ENCODE data around the gene PLD6.
"Not testable (repeated sequence)": the region's sequence is repeated elsewhere in the genome, so short reads cannot be mapped to it uniquely, and the experiment has no call there.

PLD6 gene

DNA sequence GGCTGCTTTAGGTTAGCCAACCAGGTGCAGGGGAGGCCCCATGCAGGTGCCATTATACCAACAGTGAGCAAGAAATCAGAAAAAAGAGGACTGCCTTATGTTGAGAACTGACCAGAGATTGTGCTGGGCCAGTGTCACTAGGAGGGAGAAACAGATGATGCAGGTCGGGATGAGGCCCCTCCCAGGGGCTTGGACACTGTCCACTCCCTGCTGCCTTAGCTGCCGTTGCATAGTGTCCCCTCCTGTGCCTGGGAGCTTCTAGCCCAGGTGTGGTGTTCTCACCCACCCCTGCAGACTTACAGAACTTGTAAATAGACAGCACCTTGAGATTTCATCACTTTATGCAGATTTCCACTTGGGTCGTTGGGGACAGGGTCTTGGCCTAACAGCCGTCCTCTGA lies 36.7 kb downstream of the PLD6 start:
- TF ChIP-seq POLR2A (IDR thresholded peaks at IDR 0.05; ENCODE audit: low read length) (no peak), GATA1 (IDR thresholded peaks at IDR 0.05; ENCODE audit: low read depth, low read length) (no peak)
- no peak for DNase-seq

DNA sequence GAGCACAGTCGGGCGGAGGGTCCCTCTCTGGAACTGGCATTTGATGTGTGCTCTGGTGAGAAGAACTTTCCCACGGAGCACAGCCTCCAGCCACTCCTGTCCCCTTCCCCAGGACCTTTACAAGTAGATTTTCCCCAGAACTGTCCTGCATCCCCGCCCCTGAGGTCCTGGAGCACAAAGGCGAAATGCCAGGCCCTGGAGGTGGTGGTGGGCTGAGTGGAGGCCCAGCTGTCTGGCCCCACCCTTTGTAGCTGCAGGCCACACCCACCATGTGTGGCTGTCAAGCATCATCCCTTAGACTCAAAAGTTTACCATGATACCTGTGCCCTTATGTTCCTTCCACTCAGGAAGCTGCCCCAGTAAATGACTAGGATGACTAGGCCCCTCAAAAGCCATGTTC lies 37.7 kb downstream of the PLD6 start:
- no peak for TF ChIP-seq GATA1 (IDR thresholded peaks at IDR 0.05; ENCODE audit: low read depth, low read length)
- TF ChIP-seq POLR2A (IDR thresholded peaks at IDR 0.05; ENCODE audit: low read length), result no peak
- no peak for DNase-seq

DNA sequence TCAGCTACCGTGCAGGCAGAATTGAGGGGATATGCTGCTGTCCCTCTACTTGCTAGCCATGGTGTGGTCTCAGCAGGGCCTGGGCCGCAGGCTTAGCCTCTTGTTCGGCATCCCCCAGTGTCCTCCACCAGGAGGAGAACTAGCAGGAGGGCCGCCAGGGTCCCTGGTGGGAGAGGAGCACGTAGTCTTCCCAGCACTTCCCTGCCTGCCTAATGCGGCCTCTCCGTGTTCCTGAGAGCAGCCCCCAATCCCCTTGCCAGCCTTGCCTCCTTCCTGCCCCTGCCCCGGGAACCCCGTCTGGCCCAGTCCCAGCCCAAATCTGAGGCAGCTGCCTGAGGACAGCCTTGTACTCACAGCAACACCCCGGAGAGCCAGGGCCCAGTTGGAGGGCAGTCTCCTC lies 38.1 kb downstream of the PLD6 start:
- no peak for DNase-seq
- TF ChIP-seq GATA1 (IDR thresholded peaks at IDR 0.05; ENCODE audit: low read depth, low read length) (no peak), POLR2A (IDR thresholded peaks at IDR 0.05; ENCODE audit: low read length) (no peak)

DNA sequence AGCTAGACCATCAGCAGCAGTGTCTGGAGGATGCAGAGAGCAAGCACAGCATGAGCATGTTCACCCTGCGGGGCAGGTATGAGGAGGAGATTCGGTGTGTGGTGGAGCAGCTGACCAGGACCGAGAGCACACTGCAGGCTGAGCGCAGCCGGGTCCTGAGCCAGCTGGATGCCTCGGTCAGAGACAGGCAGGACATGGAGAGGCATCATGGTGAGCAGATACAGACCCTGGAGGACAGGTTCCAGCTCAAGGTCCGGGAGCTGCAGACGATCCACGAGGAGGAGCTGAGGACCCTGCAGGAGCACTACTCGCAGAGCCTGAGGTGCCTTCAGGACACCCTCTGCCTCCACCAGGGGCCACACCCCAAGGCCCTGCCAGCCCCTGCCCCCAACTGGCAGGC lies 38.8 kb downstream of the PLD6 start:
- no peak for TF ChIP-seq POLR2A (IDR thresholded peaks at IDR 0.05; ENCODE audit: low read length)
- TF ChIP-seq GATA1 (IDR thresholded peaks at IDR 0.05; ENCODE audit: low read depth, low read length), result no peak
- no peak for DNase-seq

DNA sequence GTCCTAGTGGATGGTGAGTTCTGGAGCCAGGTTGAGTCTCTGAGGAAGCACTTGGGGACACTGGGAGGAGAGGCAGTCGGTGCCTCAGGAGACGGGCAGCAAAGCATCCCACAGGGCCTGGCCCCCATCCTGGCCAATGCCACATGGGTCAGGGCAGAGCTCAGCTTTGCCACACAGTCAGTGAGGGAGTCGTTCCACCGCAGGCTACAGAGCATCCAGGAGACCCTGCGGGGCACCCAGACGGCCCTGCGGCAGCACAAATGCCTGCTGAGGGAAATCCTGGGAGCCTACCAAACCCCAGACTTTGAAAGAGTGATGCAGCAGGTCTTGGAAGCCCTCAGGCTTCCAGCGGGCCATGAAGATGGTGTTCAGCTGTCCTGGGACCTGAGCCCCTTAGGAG lies 39.7 kb downstream of the PLD6 start:
- no peak for TF ChIP-seq POLR2A (IDR thresholded peaks at IDR 0.05; ENCODE audit: low read length)
- no peak for TF ChIP-seq GATA1 (IDR thresholded peaks at IDR 0.05; ENCODE audit: low read depth, low read length)

DNA sequence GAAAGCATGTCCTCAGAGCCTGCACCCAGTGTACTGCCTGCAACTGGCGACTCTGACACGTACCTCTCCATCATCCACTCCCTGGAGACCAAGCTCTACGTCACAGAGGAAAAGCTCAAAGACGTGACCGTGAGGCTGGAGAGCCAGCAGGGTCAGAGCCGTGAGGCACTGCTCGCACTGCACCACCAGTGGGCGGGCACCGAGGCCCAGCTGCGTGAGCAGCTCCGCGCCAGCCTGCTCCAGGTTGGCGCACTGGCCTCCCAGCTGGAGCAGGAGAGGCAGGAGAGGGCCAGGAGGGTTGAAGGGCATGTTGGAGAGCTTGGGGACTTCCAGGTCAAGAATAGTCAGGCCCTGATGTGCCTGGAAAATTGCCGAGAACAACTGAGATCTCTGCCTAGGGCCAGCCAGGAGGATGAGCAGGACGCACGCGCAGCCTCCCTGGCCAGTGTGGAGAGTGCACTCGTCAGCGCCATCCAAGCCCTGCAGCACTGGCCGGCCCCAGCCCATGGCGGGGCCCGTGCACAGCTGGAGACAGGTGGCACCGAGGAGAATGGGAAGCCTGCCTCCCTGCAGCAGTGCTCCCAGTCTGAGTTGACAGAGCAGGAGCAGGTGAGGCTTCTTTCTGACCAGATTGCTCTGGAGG lies 40.3 kb downstream of the PLD6 start:
- no peak for DNase-seq
- TF ChIP-seq POLR2A (IDR thresholded peaks at IDR 0.05; ENCODE audit: low read length), result no peak
- TF ChIP-seq GATA1 (IDR thresholded peaks at IDR 0.05; ENCODE audit: low read depth, low read length), result no peak

More for the DNA sequence above, 39.7 kb downstream of the PLD6 start:
- DNase-seq, result no peak

DNA sequence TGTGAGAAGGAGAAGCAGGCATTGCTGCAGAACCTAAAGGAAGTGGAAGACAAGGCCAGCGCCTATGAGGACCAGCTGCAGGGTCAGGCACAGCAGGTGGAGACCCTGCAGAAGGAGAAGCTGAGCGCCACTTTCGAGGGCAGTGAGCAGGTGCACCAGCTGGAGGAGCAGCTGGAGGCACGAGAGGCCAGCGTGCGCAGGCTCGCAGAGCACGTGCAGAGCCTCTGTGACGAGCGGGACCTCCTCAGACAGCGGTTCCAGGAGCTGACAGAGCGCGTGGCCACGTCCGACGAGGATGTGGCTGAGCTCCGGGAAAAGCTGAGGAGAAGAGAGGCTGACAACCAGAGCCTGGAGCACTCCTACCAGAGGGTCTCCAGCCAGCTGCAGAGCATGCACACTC lies 41.5 kb downstream of the PLD6 start:
- TF ChIP-seq POLR2A (IDR thresholded peaks at IDR 0.05; ENCODE audit: low read length) (no peak), GATA1 (IDR thresholded peaks at IDR 0.05; ENCODE audit: low read depth, low read length) (no peak)

DNA sequence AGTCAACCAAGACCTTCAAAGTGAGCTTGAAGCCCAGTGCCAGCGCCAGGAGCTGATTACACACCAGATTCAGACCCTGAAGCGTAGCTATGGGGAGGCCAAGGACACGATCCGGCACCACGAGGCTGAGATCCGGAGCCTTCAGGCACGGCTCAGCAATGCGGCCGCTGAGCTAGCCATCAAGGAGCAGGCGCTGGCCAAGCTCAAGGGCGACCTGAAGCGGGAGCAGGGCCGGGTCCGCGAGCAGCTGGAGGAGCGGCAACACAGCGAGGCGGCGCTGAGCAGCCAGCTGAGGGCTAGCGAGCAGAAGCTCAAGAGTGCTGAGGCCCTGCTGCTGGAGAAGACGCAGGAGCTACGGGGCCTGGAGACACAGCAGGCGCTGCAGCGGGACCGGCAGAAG lies 42.0 kb downstream of the PLD6 start:
- DNase-seq, result no peak
- TF ChIP-seq GATA1 (IDR thresholded peaks at IDR 0.05; ENCODE audit: low read depth, low read length) (no peak), POLR2A (IDR thresholded peaks at IDR 0.05; ENCODE audit: low read length) (no peak)

More for the DNA sequence above, 41.5 kb downstream of the PLD6 start:
- no peak for DNase-seq

DNA sequence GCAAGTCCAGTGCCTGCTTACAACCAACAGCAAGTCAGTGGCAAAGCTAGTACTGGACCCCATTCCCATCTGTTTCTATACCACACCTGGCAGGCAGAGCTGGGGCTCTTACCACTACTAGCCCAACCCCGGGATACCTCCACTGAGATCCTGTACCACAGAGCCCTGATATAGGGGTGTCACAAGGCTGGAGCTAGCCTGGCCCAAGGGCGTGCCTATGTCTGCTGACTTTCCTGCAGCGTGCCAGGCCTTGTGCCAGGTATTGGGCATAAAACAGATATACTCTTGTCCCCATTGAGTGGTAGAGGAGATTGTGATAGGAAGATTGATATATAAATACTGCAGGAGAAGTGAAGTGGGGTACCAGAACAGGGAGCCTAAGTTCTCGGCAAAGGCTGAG lies 44.4 kb downstream of the PLD6 start:
- DNase-seq, result no peak
- TF ChIP-seq POLR2A (IDR thresholded peaks at IDR 0.05; ENCODE audit: low read length) (no peak), GATA1 (IDR thresholded peaks at IDR 0.05; ENCODE audit: low read depth, low read length) (no peak)

DNA sequence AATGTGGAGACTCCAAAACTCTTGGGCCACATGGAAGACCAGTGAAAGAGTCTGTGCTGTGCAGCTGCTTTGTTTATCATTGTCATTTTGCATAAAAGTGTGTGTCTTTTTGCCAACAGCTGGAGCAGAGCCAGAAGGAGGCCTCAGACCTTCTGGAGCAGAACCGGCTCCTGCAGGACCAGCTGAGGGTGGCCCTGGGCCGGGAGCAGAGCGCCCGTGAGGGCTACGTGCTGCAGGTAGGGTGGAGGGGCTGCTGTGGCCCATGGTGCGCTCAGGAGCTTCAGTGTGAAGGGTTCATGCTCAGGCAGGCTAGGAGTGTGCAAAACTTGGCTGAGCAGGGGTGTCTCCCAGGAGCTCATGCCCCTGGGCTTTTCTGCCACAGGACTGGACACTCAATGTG lies 45.0 kb downstream of the PLD6 start:
- no peak for TF ChIP-seq GATA1 (IDR thresholded peaks at IDR 0.05; ENCODE audit: low read depth, low read length)
- no peak for TF ChIP-seq POLR2A (IDR thresholded peaks at IDR 0.05; ENCODE audit: low read length)
- DNase-seq, result no peak

DNA sequence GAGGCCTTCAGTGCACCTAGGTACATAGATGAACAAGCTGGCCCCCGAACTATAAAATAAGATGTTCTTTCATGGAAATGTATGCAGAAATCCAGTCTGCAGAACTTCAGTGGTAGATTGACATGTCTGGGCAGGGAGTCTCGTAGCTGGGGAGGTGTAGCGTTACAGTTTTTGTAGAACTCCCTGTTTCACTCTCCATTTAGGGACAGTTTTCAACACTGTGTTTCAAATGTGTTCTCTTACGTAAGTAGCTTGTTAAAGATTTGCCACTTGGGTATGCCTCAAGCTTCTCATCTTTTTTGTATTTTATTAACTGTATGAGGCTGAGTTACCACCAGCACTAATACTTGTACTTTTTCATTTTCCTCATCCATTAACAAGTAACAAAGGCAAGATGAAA lies 46.6 kb downstream of the PLD6 start:
- no peak for DNase-seq
- TF ChIP-seq POLR2A (IDR thresholded peaks at IDR 0.05; ENCODE audit: low read length) (no peak), GATA1 (IDR thresholded peaks at IDR 0.05; ENCODE audit: low read depth, low read length) (no peak)

DNA sequence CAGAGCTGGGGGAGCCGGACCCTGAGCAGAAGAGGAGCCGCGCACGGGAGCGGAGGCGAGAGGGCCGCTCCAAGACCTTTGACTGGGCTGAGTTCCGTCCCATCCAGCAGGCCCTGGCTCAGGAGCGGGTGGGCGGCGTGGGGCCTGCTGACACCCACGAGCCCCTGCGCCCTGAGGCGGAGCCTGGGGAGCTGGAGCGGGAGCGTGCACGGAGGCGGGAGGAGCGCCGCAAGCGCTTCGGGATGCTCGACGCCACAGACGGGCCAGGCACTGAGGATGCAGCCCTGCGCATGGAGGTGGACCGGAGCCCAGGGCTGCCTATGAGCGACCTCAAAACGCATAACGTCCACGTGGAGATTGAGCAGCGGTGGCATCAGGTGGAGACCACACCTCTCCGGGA lies 47.6 kb downstream of the PLD6 start:
- DNase-seq, result not testable (repeated sequence)

DNA sequence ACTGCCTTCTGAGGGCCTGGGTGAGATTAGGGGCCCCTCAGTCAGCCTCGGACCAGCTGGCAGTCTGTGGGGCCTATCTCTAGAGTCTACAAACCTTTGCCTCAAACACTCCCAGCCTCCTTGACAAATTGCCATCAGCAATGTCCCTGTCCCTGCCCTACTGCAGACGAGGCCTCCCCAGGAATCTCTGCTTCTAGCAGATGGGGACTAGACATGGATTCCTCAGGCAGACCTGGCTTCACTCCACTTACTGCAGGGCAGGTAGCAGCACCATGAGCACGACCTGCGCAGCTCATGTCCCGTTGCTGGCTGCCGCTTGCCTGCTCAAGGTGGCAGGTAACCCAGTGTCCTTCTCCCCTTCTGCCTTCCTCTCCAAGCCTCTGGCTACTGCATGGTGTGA lies 49.1 kb downstream of the PLD6 start:
- TF ChIP-seq GATA1 (IDR thresholded peaks at IDR 0.05; ENCODE audit: low read depth, low read length), result no peak
- no peak for TF ChIP-seq POLR2A (IDR thresholded peaks at IDR 0.05; ENCODE audit: low read length)
- DNase-seq, result no peak

DNA sequence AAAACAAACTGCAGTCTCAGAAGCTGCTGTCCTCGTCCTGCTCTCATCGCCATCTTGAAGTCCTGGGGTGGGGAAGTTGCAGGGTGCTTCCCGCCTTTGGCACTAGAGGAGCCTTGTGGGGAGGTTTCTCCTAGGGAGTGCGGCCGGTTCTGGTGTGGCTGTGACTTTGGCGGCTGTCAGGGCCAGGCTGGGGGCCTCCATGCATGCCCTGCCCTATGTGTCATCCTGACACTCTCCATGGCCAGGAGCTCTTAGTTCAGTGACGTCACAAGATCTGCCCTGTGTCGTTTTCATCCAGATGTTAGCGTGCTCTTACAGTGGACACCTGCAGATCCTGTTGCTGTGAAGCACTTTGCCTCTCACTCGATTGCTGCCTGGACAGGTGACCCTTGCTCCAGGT lies 49.6 kb downstream of the PLD6 start:
- TF ChIP-seq POLR2A (IDR thresholded peaks at IDR 0.05; ENCODE audit: low read length) (no peak), GATA1 (IDR thresholded peaks at IDR 0.05; ENCODE audit: low read depth, low read length) (no peak)
- DNase-seq, result no peak

DNA sequence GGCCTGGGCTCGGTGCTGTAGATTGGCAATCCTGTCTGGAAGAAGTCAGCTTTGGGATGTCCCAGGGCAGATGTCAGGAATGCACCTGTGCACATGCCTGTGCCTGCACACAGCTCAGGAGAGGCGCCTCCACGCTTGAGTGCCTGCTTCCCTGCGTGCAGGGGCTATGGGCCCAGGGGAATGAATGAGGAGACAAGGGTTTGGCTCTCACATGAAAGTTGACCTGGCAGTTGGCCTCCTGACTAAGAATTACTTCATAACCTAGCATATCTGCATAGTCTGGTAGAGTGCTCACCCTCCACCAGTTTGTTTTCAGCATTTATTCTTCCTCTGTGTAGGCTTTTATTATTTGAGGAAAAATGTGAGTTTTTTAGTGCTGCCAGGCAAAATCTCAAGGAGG lies 50.0 kb downstream of the PLD6 start:
- no peak for DNase-seq
- TF ChIP-seq POLR2A (IDR thresholded peaks at IDR 0.05; ENCODE audit: low read length) (no peak), GATA1 (IDR thresholded peaks at IDR 0.05; ENCODE audit: low read depth, low read length) (no peak)

DNA sequence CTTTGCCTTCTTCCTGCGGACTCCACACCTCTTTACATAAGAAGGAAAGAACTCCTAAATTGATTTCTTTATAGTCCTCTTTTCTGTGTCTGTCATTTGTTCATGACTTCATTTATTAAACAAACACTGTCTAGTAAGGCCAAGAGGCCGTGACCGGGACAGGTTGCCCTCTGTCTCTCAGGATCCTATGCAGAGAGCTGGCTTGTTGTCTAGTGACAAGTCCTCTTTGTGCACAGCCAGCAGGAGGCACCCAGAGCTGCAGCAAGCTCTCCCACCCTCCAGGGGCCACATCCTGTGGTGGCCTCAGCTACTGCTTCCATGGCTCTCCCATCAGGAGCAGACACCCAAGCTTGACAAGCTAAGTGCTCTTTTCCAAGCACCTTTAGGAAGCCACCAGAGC lies 50.6 kb downstream of the PLD6 start:
- TF ChIP-seq POLR2A (IDR thresholded peaks at IDR 0.05; ENCODE audit: low read length) (no peak), GATA1 (IDR thresholded peaks at IDR 0.05; ENCODE audit: low read depth, low read length) (no peak)
- no peak for DNase-seq
